ENCODE results near the gene HES1. TPM values are rescaled to one million over a fixed set of nuclear protein-coding genes. Genes with fewer than 3 reads are reported as not detected.

Gene HES1
- total and polyA plus RNA-seq, 9 of the 15 experiments (the other 6 are each of a cell fraction or from before 2014, with no cell fraction given), result 3.4 to 37.0 (median 19.3) TPM

- no peak for DNase-seq (ENCODE audit: extremely low read depth in 1 of 4, low spot score in 3 of 4)
- Histone ChIP-seq H3K4me3 (no peak overlapping the region), H3K9ac (ENCODE audit: insufficient read depth in 1 of 2, low read depth in 2 of 2, low read length in 2 of 2) (no peak overlapping the region), H4K20me1 (replicated peaks; ENCODE audit: control insufficient read depth, insufficient read depth, low read length) (no peaks in the 10 kb centered on the region), H3K27ac (ENCODE audit: extremely low read depth, low read depth, low read length) (no peak overlapping the region), H3K79me2 (ENCODE audit: control insufficient read depth, insufficient read depth, low read length) (no peaks in the 10 kb centered on the region), H3K4me2 (ENCODE audit: insufficient read depth, low read length) (no peak overlapping the region), H3K36me3 (ENCODE audit: control insufficient read depth, insufficient read depth, low read length) (no peaks in the 10 kb centered on the region), H2AFZ (ENCODE audit: low read depth, low read length) (no peak overlapping the region), H3K9me3 (replicated peaks; ENCODE audit: control insufficient read depth, insufficient read depth, low read depth, low read length) (no peaks in the 10 kb centered on the region), H3K27me3 (ENCODE audit: control insufficient read depth in 2 of 2, insufficient read depth in 2 of 2, low read length in 2 of 2) (no peaks in the 10 kb centered on the region), H3K9me1 (ENCODE audit: control insufficient read depth, insufficient read depth, low read length) (no peaks in the 10 kb centered on the region), H3K4me1 (replicated peaks in 1 of 2; ENCODE audit: control insufficient read depth in 2 of 2, insufficient read depth in 2 of 2, low read length in 2 of 2) (peaks cover 10 to 18% of the 10 kb centered on the region in 2 experiments)
- in situ Hi-C loops (cut with MboI) (no loop called here), intact Hi-C loops (cut with micrococcal nuclease) (no loop called here)
- 22% methylated on average over 2 of the region's 2 CpGs for WGBS (ENCODE audit: insufficient coverage, low coverage, missing lambda C conversion rate)
- POLR2A ChIA-PET, result interaction anchor here (0.6 kb wide), 2 partner anchors 129 to 137 kb away, joined by 3 read pairs; no protein-coding TSS in a partner anchor
- ATAC-seq, result no peak
- FAIRE-seq, result no peak
- CTCF ChIA-PET (ENCODE audit: low intra/inter-chr PET ratio), result no interaction called here
- BruUV-seq (replicated peaks), result no TSS peak
- TF ChIP-seq NCOA6 (IDR thresholded peaks at IDR 0.05) (no peak), GMEB1 (CRISPR knock-in tag; IDR thresholded peaks at IDR 0.05) (no peak), RBM34 (IDR thresholded peaks at IDR 0.05; ENCODE audit: borderline replicate concordance, insufficient read depth, low read length) (no peak), ATF3 (IDR thresholded peaks at IDR 0.05) (no peak), ATF3 (CRISPR knock-in tag; conservative IDR thresholded peaks at IDR 0.05) (no peak), KAT2B (IDR thresholded peaks at IDR 0.05; ENCODE audit: low read depth, low read length) (no peak), GTF3C2 (IDR thresholded peaks at IDR 0.05; ENCODE audit: borderline replicate concordance, extremely low read depth, insufficient read length) (no peak), ZNF184 (CRISPR knock-in tag; IDR thresholded peaks at IDR 0.05) (no peak), SREBF2 (CRISPR knock-in tag; IDR thresholded peaks at IDR 0.05) (no peak), SRSF3 (IDR thresholded peaks at IDR 0.05; ENCODE audit: insufficient read depth, low read length) (no peak), SMAD1 (IDR thresholded peaks at IDR 0.05; ENCODE audit: low read depth, low read length, partially characterized antibody) (no peak), ELK3 (CRISPR knock-in tag; IDR thresholded peaks at IDR 0.05) (no peak), JUN (IDR thresholded peaks at IDR 0.05; ENCODE audit: borderline replicate concordance, low read depth, low read length) (no peak), JUN (CRISPR knock-in tag; IDR thresholded peaks at IDR 0.05; ENCODE audit: borderline replicate concordance) (no peak), KLF1 (tag; IDR thresholded peaks at IDR 0.05) (no peak), ZNF507 (tag; conservative IDR thresholded peaks at IDR 0.05) (no peak), ZFX (CRISPR knock-in tag; IDR thresholded peaks at IDR 0.05) (no peak), POLR2H (tag; IDR thresholded peaks at IDR 0.05; ENCODE audit: low read depth) (no peak)
These were observed 34.8 kb downstream of the HES1 start for GRCh38 chr3:194170793-194171192.
